ENCODE results near the gene FRMD4A.

DNA sequence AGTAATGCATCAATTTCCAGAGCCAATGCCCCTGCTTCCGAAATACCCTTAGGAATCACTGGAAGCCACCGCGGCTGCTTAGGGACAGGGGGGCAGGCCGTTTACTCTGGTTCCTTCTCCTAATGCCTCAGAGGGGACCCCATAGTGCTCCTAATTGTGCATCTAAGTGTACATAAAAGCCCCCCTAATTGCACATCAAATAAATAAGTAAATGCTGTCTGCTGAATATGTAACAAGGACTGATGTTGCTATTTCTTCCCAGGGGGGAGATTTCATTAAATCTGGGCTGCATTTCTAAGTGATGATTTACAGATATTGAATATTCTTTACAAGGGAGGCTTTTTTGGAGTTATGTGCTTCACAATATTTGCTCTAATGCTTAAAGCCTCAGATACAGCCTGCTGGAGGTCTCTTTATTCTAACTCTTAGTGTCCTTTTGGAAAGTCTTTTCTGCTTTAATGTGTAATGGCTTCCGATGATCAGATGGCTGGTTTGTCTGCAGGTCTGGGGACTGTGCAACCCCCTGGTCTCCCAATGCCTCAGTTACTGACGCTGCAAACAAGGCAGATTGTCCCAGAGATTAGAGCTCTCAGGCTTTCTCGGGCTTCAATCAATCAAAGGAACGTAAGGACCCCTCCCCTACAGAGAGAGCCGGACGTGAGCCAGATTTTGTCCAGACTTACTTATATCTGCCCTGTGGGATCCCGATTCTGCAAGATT is 601.0 kb downstream of the FRMD4A start:
- TF ChIP-seq, protein P1, sequence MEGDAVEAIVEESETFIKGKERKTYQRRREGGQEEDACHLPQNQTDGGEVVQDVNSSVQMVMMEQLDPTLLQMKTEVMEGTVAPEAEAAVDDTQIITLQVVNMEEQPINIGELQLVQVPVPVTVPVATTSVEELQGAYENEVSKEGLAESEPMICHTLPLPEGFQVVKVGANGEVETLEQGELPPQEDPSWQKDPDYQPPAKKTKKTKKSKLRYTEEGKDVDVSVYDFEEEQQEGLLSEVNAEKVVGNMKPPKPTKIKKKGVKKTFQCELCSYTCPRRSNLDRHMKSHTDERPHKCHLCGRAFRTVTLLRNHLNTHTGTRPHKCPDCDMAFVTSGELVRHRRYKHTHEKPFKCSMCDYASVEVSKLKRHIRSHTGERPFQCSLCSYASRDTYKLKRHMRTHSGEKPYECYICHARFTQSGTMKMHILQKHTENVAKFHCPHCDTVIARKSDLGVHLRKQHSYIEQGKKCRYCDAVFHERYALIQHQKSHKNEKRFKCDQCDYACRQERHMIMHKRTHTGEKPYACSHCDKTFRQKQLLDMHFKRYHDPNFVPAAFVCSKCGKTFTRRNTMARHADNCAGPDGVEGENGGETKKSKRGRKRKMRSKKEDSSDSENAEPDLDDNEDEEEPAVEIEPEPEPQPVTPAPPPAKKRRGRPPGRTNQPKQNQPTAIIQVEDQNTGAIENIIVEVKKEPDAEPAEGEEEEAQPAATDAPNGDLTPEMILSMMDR (IDR thresholded peaks at IDR 0.05) = no peak
- TF ChIP-seq POLR2A (IDR thresholded peaks at IDR 0.05) = no peak

Measured in uterus (tissue), 2 donors.